Measurements from ENCODE around the gene AARS2.

DNA sequence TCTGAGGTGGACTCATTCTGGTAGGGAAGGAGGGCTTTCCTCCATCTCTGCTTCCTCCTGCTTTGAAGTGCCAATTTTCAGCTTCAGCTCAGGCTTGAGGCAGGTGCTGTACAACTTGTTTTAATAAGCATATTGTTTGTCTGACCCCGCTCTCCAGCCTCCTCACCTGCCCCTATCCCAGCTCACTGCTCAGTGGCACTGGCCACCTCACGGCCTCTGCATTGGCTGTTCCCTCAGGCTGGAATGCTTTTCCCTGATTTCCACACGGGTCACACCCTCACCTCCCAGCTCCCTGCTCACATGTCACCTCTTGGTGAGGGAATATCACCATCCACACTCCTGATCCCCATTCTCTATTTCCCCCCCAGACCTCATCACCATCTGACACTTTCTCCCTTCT lies 14.3 kb downstream of the AARS2 start:
- no peak for TF ChIP-seq POLR2A (IDR thresholded peaks at IDR 0.05; ENCODE audit: low read depth, low read length)
- TF ChIP-seq POLR2AphosphoS5 (IDR thresholded peaks at IDR 0.05; ENCODE audit: low read depth, low read length) = peak; percentile 22; the same call in 1 of the 2 replicates
- TF ChIP-seq TAF1 (IDR thresholded peaks at IDR 0.05; ENCODE audit: borderline replicate concordance, low read depth, low read length) = no peak

Data from GM12892 (cell line).